NCI-H446 treated with DMSO at 0.1 percent for 48 hours (cell line): ENCODE measurements around the gene ADRA2C.

Experiments
- DNase-seq: peaks from one replicate; lab custom pipeline; 2025; lab: John Stamatoyannopoulos, UW

The ADRA2C gene

DNA sequence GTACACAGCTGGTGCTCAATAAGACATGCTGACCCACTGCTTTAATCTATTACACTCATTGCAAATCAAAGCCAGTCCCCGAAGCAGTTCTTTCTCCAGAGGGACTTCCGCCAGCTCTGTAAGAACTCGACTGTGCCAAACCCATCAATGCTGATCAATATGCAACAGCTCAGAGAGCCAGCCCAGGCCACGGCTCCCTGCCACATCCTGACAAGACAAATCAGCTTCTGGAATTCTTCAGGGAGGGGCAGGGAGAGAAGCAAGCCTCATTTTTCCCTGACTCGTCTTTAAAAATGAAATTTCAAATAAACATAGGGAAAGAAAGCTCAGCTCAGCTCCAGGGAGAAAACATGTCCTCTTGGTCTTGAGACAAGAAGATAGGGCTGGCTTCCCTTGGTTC is 5.3 kb upstream of the ADRA2C start:
- DNase-seq, result no peak

DNA sequence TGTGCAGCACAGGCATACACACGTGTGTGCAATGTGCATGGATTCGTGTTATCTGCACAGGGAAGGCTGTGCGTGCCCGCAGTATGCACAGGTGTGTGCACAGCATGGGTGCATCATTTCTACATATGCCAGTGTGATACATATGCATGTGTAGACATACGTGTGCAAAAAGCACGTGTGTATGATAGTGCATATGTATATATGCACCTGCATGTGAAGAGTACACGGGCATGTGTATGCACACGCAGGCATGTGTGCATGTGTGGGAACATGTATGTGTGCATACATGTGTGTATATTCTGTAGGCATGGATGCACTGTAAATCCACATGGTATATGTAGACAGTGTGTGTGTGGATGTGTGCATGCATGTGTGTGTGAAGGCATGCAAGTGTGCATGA is 3.9 kb upstream of the ADRA2C start:
- no peak for DNase-seq

- DNase-seq, result no peak
Measured at GRCh38 chr4:3762753-3763549, 3.2 kb upstream of the ADRA2C start.

DNA sequence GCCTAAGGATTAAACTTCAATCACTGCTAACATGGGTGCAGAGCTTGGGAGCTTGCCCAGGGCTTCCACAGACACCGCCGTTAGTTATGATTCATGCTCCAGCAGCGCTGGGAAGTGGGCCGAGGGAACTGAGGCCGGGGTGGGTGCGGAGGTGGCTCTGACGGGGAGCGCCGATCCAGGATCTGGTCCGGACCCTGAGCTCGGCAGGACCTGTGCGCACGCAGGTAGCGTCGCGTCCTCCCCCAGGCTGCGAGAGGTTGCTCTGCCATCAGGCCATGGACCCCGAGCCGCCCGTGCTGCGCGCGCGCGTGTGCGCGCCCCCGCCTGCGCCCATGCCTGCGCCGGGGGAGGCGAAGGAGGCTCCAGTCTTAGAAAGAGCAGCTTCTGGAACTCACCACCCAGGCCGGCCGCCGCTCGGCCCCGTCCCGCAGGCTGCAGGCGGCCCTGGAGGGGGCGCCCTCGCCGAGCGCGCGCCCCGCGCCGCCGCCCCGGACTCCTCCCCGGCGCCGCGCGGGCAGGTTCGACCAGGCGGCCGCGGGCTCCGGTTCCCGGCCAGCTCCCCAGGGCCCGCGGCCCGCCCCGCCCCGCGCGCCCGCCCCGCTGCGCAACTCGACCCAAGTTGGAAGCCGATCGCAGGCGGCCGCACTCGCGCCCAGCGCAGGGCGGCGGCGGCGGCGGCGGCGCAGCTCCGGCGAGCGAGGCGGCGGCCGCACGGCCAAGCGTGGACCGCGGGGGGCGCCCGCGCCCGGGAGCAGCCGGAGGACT is 732 bp upstream of the ADRA2C start:
- DNase-seq, result no peak

- no peak for DNase-seq
Measured at GRCh38 chr4:3766785-3767569, 792 bp downstream of the ADRA2C start.

DNA sequence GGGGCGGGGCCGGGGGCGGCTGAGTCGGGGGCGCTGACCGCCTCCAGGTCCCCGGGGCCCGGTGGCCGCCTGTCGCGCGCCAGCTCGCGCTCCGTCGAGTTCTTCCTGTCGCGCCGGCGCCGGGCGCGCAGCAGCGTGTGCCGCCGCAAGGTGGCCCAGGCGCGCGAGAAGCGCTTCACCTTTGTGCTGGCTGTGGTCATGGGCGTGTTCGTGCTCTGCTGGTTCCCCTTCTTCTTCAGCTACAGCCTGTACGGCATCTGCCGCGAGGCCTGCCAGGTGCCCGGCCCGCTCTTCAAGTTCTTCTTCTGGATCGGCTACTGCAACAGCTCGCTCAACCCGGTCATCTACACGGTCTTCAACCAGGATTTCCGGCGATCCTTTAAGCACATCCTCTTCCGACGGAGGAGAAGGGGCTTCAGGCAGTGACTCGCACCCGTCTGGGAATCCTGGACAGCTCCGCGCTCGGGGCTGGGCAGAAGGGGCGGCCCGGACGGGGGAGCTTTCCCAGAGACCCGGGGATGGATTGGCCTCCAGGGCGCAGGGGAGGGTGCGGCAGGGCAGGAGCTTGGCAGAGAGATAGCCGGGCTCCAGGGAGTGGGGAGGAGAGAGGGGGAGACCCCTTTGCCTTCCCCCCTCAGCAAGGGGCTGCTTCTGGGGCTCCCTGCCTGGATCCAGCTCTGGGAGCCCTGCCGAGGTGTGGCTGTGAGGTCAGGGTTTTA is 1.5 kb downstream of the ADRA2C start:
- DNase-seq, result no peak

- DNase-seq, result no peak
Measured at GRCh38 chr4:3768842-3769641, 2.9 kb downstream of the ADRA2C start.

DNA sequence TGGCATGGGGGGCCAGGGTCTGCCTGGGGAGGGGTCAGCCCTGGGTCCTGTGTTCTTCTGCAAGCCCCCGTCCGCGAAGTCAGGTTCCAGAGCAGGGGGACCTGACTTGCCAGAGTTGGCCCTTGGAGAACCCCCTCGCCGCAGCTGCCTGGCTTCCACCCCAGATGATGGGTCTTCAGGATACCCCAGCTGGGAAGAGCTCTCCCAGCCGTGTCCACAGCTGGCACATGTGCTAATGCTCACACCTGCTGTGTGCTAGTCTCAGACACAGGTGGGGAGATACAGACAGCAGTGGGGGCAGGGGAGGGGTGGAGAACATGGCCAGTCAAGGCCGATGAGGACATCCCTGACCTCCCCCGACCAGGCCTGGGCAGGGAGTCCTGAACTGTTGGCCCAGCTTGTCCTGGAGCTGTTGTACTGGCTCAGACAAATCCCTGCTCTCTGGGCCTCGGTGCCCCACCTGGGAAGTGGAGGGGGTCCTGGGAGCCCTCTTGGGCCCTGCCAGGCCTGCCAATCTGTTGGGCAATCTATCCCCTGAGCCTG is 3.5 kb downstream of the ADRA2C start:
- DNase-seq, result no peak

GRCh38 chr4:3770323-3771163 is 4.4 kb downstream of the ADRA2C start:
- no peak for DNase-seq

- no peak for DNase-seq
Measured at GRCh38 chr4:3771164-3771809, 5.1 kb downstream of the ADRA2C start.

GRCh38 chr4:3771939-3772495 is 5.8 kb downstream of the ADRA2C start:
- no peak for DNase-seq

GRCh38 chr4:3772632-3773031 is 6.4 kb downstream of the ADRA2C start:
- DNase-seq, result no peak

GRCh38 chr4:3773552-3774001 is 7.4 kb downstream of the ADRA2C start:
- no peak for DNase-seq

- DNase-seq, result no peak
Measured at GRCh38 chr4:3774253-3774883, 8.2 kb downstream of the ADRA2C start.

DNA sequence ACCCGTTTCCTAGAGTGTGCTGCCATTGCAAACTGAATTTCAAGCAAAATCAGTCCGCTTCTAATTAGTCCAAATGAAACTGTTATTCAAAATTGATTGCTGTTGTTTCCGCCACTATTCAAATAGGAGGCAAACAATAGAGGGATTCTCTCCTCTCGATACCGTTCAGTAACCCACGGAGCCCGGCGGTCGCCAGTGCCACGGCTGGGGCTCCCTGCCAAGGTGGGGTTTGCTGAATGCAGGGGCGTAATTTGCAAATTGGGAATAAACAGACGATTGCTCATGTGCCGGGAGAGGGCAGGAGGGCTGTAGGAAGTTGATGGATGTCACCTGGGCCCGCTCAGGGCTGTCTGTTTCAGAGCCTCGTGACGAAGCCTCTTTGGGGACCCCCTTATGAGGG is 8.8 kb downstream of the ADRA2C start:
- DNase-seq, result no peak

- DNase-seq, result no peak
Measured at GRCh38 chr4:3775576-3775975, 9.4 kb downstream of the ADRA2C start.

- no peak for DNase-seq
Measured at GRCh38 chr4:3776166-3777032, 10.2 kb downstream of the ADRA2C start.

GRCh38 chr4:3777033-3777390 is 10.8 kb downstream of the ADRA2C start:
- no peak for DNase-seq
